PC-3 (cell line): ENCODE measurements around the gene CNTN2. TPM values are rescaled to one million over a fixed set of nuclear protein-coding genes. Genes with fewer than 3 reads are reported as not detected.

Experiments used
- ATAC-seq: fragments of 200-7000 bp; cut with Tn5 transposase; 2 replicates; pipeline ENCODE4 v1.9.1; 2020; ENCODE audit warnings: mild to moderate bottlenecking, moderate library complexity
- BruUV-seq: library from RNA; stranded (reverse); fragments of 400-500 nt; replicated peaks from 2 replicates; lab custom pipeline; 2021; lab: Mats Ljungman, UMichigan
- CTCF ChIA-PET: fragments of 300-600 bp; sonication (Branson Sonifier 250); formaldehyde crosslinking; loops from one replicate; lab custom pipeline; 2022; ENCODE audit warnings: antibody characterized with exemption; lab: Charles Lee
- POLR2A ChIA-PET: fragments of 300-600 bp; sonication (Branson Sonifier 250); formaldehyde crosslinking; loops from one replicate; lab custom pipeline; 2022; ENCODE audit warnings: antibody characterized with exemption; ENCODE audit not compliant: unreplicated experiment; lab: Charles Lee
- DNase-seq: peaks from one replicate; pipeline ENCODE4 v3.0.0-alpha.2; 2015
- H2AFZ ChIP-seq: fragments of 300-600 bp; sonication (generic); 2 replicates; pipeline ENCODE4 v1.6.0; 2016; ENCODE audit warnings: antibody characterized with exemption, low read length
- H3F3A ChIP-seq: fragments of 300-600 bp; sonication (generic); one replicate; pipeline ENCODE4 v1.6.0; 2017; ENCODE audit warnings: antibody characterized with exemption, low read length, control low read depth, mild to moderate bottlenecking; ENCODE audit not compliant: unreplicated experiment
- H3K27ac ChIP-seq: fragments of 300-600 bp; sonication (generic); 2 replicates; pipeline ENCODE4 v1.5.1; 2016; ENCODE audit warnings: mild to moderate bottlenecking, low read length
- H3K27me3 ChIP-seq: fragments of 300-600 bp; sonication (generic); 2 replicates; pipeline ENCODE4 v1.6.1; 2016; ENCODE audit warnings: low read length, mixed read lengths
- H3K36me3 ChIP-seq: fragments of 300-600 bp; sonication (generic); 2 replicates; pipeline ENCODE4 v1.6.1; 2016; ENCODE audit warnings: low read depth, mixed run types, low read length, mixed read lengths
- H3K4me1 ChIP-seq: fragments of 300-600 bp; sonication (generic); 2 replicates; pipeline ENCODE4 v1.5.1; 2016; ENCODE audit warnings: low read length; ENCODE audit not compliant: insufficient read depth
- H3K4me2 ChIP-seq: fragments of 300-600 bp; sonication (generic); 2 replicates; pipeline ENCODE4 v1.6.0; 2016; ENCODE audit warnings: low read length
- H3K4me3 ChIP-seq: fragments of 300-600 bp; sonication (generic); 2 replicates; pipeline ENCODE4 v1.5.1; 2016; ENCODE audit warnings: mild to moderate bottlenecking, low read length, mixed read lengths
- H3K79me2 ChIP-seq: fragments of 300-600 bp; sonication (generic); 2 replicates; pipeline ENCODE4 v1.6.1; 2017; ENCODE audit warnings: low read length, mixed read lengths
- H3K9ac ChIP-seq: fragments of 300-600 bp; sonication (generic); 2 replicates; pipeline ENCODE4 v1.6.0; 2016; ENCODE audit warnings: mild to moderate bottlenecking, low read length
- H3K9me2 ChIP-seq: fragments of 300-600 bp; sonication (generic); replicated peaks from 2 replicates; pipeline ENCODE4 v1.6.1; 2016; ENCODE audit warnings: mixed run types, low read length, mixed read lengths
- H3K9me3 ChIP-seq: fragments of 300-600 bp; sonication (generic); 2 replicates; pipeline ENCODE4 v1.6.1; 2016; ENCODE audit warnings: low read length, mixed read lengths
- H4K20me1 ChIP-seq: fragments of 300-600 bp; sonication (generic); 2 replicates; pipeline ENCODE4 v1.6.1; 2016; ENCODE audit warnings: low read length, mixed read lengths
- CTCF ChIP-seq: fragments of 300-600 bp; sonication (generic); conservative IDR thresholded peaks from 2 replicates; pipeline ENCODE4 v1.5.1; 2017; ENCODE audit warnings: antibody characterized with exemption, low read depth, mild to moderate bottlenecking, low read length
- EZH2 ChIP-seq: fragments of 300-600 bp; sonication (generic); IDR thresholded peaks from one replicate; pipeline ENCODE4 v1.6.1; 2017; ENCODE audit warnings: antibody characterized with exemption, mild to moderate bottlenecking, low read length; ENCODE audit not compliant: unreplicated experiment
- EZH2phosphoT487 ChIP-seq: fragments of 300-600 bp; sonication (generic); IDR thresholded peaks from 2 replicates; pipeline ENCODE4 v1.6.1; 2018; ENCODE audit warnings: mild to moderate bottlenecking, antibody characterized with exemption, low read length, borderline replicate concordance
- intact Hi-C: fragments of 100-400 bp; cut with micrococcal nuclease; formaldehyde crosslinking; loops from 2 replicates; pipeline ENCODE4 v1.9.0; 2023
- total RNA-seq: library from RNA; depleted of rRNA; stranded (reverse); fragments of >200 nt; gene quantifications from 2 replicates; pipeline ENCODE4 v1.2.3, GENCODE V29; 2014

Gene CNTN2
- total RNA-seq, 1 experiment from 2014 or later: 0.07 TPM

GRCh38 chr1:205071028-205071409 lies 28.0 kb downstream of the CNTN2 start:
- no peak overlapping the region for H3K4me2 ChIP-seq
- no peak overlapping the region for H3K4me3 ChIP-seq
- no peaks in the 10 kb centered on the region for H4K20me1 ChIP-seq
- no peaks in the 10 kb centered on the region for H3K9me2 ChIP-seq
- no peaks in the 10 kb centered on the region for H3K79me2 ChIP-seq
- ATAC-seq: no peak
- no peaks in the 10 kb centered on the region for H3K27me3 ChIP-seq
- H3K9me3 ChIP-seq: no peaks in the 10 kb centered on the region
- H2AFZ ChIP-seq: no peak overlapping the region
- H3K36me3 ChIP-seq: no peaks in the 10 kb centered on the region
- peaks cover 10% of the 10 kb centered on the region; the same call in 1 of the 2 replicates for H3K4me1 ChIP-seq
- H3K27ac ChIP-seq: no peak overlapping the region
- CTCF ChIA-PET: interaction anchor here (0.9 kb wide), 1 partner anchor 9 kb away, joined by 3 read pairs; no protein-coding TSS in a partner anchor
- no TSS peak for BruUV-seq
- no peak for DNase-seq
- TF ChIP-seq EZH2phosphoT487: no peak
- no peak for TF ChIP-seq CTCF
- no peak for TF ChIP-seq EZH2
- no peak overlapping the region for H3K9ac ChIP-seq
- H3F3A ChIP-seq: no peaks in the 10 kb centered on the region
- intact Hi-C loops: no loop called here
- POLR2A ChIA-PET: no interaction called here

GRCh38 chr1:205071801-205072200 lies 28.8 kb downstream of the CNTN2 start:
- H3K4me3 ChIP-seq: no peak overlapping the region
- H3K4me1 ChIP-seq: peaks cover 10% of the 10 kb centered on the region; the same call in 1 of the 2 replicates
- H3K4me2 ChIP-seq: no peak overlapping the region
- TF ChIP-seq EZH2phosphoT487: no peak
- no peak for TF ChIP-seq CTCF
- no peak for TF ChIP-seq EZH2
- H3F3A ChIP-seq: no peaks in the 10 kb centered on the region
- no peaks in the 10 kb centered on the region for H3K36me3 ChIP-seq
- H4K20me1 ChIP-seq: no peaks in the 10 kb centered on the region
- CTCF ChIA-PET: interaction anchor here (1.5 kb wide), 1 partner anchor 10 kb away, joined by 6 read pairs; no protein-coding TSS in a partner anchor
- H3K27me3 ChIP-seq: no peaks in the 10 kb centered on the region
- H2AFZ ChIP-seq: no peak overlapping the region
- H3K27ac ChIP-seq: no peak overlapping the region
- DNase-seq: no peak
- POLR2A ChIA-PET: no interaction called here
- ATAC-seq: no peak
- BruUV-seq: no TSS peak
- no peak overlapping the region for H3K9ac ChIP-seq
- H3K9me2 ChIP-seq: no peaks in the 10 kb centered on the region
- intact Hi-C loops: no loop called here
- no peaks in the 10 kb centered on the region for H3K9me3 ChIP-seq
- no peaks in the 10 kb centered on the region for H3K79me2 ChIP-seq

- Histone ChIP-seq H3K36me3 (no peaks in the 10 kb centered on the region), H2AFZ (no peak overlapping the region), H3K4me3 (no peak overlapping the region), H3F3A (no peaks in the 10 kb centered on the region), H3K27ac (no peak overlapping the region), H3K9ac (no peak overlapping the region), H3K4me2 (no peak overlapping the region), H3K9me3 (no peaks in the 10 kb centered on the region), H3K27me3 (no peaks in the 10 kb centered on the region), H3K79me2 (no peaks in the 10 kb centered on the region), H3K9me2 (no peaks in the 10 kb centered on the region), H4K20me1 (no peaks in the 10 kb centered on the region), H3K4me1 (peaks cover 10% of the 10 kb centered on the region; the same call in 1 of the 2 replicates)
- no TSS peak for BruUV-seq
- TF ChIP-seq EZH2phosphoT487: no peak
- no peak for TF ChIP-seq CTCF
- POLR2A ChIA-PET: no interaction called here
- DNase-seq: no peak
- intact Hi-C loops: no loop called here
- ATAC-seq: no peak
- CTCF ChIA-PET: interaction anchor here (1.5 kb wide), 1 partner anchor 11 kb away, joined by 6 read pairs; no protein-coding TSS in a partner anchor
Measured at GRCh38 chr1:205072286-205072685, 29.3 kb downstream of the CNTN2 start.
